Lung (tissue), 12 donors: ENCODE results near the gene KIF9. TPM values are rescaled to one million over a fixed set of nuclear protein-coding genes. Genes with fewer than 3 reads are reported as not detected.
"Not testable (repeated sequence)": the region's sequence is repeated elsewhere in the genome, so short reads cannot be mapped to it uniquely, and the experiment has no call there.

Experiments used
- ATAC-seq: fragments of 200-7000 bp; cut with Tn5 transposase; one replicate; pipeline ENCODE4 v1.9.1; 2020; ENCODE audit warnings: moderate number of reproducible peaks; ENCODE audit not compliant: insufficient read depth, low FRiP score
- DNase-seq, 3 donors: peaks; one replicate each; pipeline ENCODE4 v3.0.0-alpha.2; 2013 to 2017
- H3K27ac ChIP-seq, 2 donors: one replicate each; pipeline ENCODE4 v1.5.1; 2013; ENCODE audit warnings: mild to moderate bottlenecking in 2 of 2, moderate library complexity in 2 of 2, control low read depth in 1 of 2, inconsistent platforms in 1 of 2, low read depth in 1 of 2, low read length in 1 of 2
- H3K27me3 ChIP-seq, 3 donors: one replicate each; pipeline ENCODE4 v1.5.1; 2013; ENCODE audit warnings: low read length in 2 of 3; ENCODE audit not compliant: control insufficient read depth in 3 of 3, insufficient read depth in 3 of 3
- H3K36me3 ChIP-seq, 4 donors: one replicate each; pipeline ENCODE4 v1.5.1; 2013; ENCODE audit warnings: low read length in 4 of 4, mild to moderate bottlenecking in 1 of 4, moderate library complexity in 1 of 4; ENCODE audit not compliant: control insufficient read depth in 4 of 4, insufficient read depth in 4 of 4
- H3K4me1 ChIP-seq, 5 donors: one replicate each; pipeline ENCODE4 v1.5.1; 2013; ENCODE audit warnings: low read length in 5 of 5, mild to moderate bottlenecking in 2 of 5, moderate library complexity in 1 of 5; ENCODE audit not compliant: control insufficient read depth in 5 of 5, insufficient read depth in 5 of 5
- H3K4me3 ChIP-seq: one replicate; pipeline ENCODE4 v1.5.1; 2013; ENCODE audit warnings: mild to moderate bottlenecking, control low read depth, moderate library complexity
- H3K9ac ChIP-seq, 2 donors: one replicate each; pipeline ENCODE4 v1.5.1; 2013; ENCODE audit warnings: low read length in 2 of 2, control low read depth in 1 of 2; ENCODE audit not compliant: insufficient read depth in 1 of 2
- H3K9me3 ChIP-seq, 4 donors: one replicate each; pipeline ENCODE4 v1.5.1; 2013; ENCODE audit warnings: low read length in 3 of 4, mild to moderate bottlenecking in 1 of 4, moderate library complexity in 1 of 4; ENCODE audit not compliant: control insufficient read depth in 4 of 4, insufficient read depth in 3 of 4
- CTCF ChIP-seq: IDR thresholded peaks from 2 replicates; pipeline ENCODE4 v1.5.1; 2012; ENCODE audit warnings: mild to moderate bottlenecking; ENCODE audit errors: control extremely low read depth, extremely low read depth
- WGBS, 2 donors: extraction: QIAGEN DNeasy Blood & Tissue Kit; methylation state at CpG; one replicate each; pipeline ENCODE4 v1.1.7; 2013; 5-methylcytosine and 5-hydroxymethylcytosine counted together
- polyA plus RNA-seq, 2 donors: library from polyadenylated mRNA; stranded (reverse); fragments of 200-250 nt; gene quantifications; one replicate each; pipeline ENCODE4 v1.2.1, GENCODE V29; 2013
- total RNA-seq, 2 donors: library from RNA; depleted of rRNA in 1 of 2; stranded (reverse); fragments of >200 nt in 1 of 2; gene quantifications; one replicate each; pipeline ENCODE4 v1.2.1, GENCODE V29; 2014 to 2021
- donor health status: control.
- donor health status: control.
- donor health status: Bipolar disorder and iron deficiency.
- donor health status: healthy.
- donor health status: DM: yes; HTN: yes; CAD: no.

KIF9 gene
- total and polyA plus RNA-seq, 4 donors = 13.6 to 18.4 (median 17.9) TPM

GRCh38 chr3:47223755-47224154 is 58.8 kb downstream of the KIF9 start:
- Histone ChIP-seq H3K9me3 (no peaks in the 10 kb centered on the region), H3K27me3 (no peaks in the 10 kb centered on the region), H3K36me3 (peaks cover 0 to 5% (median 0%) of the 10 kb centered on the region in 4 donors), H3K4me1 (peaks cover 0 to 4% (median 0%) of the 10 kb centered on the region in 5 donors), H3K27ac (no peak overlapping the region), H3K4me3 (no peak overlapping the region), H3K9ac (no peak overlapping the region)
- ATAC-seq = no peak
- no peak for DNase-seq
- no peak for TF ChIP-seq CTCF
- 84 to 89% methylated on average over 3 of the region's 3 CpGs for WGBS, 2 donors

- Histone ChIP-seq H3K27ac (no peak overlapping the region), H3K4me1 (peaks cover 0 to 3% (median 0%) of the 10 kb centered on the region in 5 donors), H3K9me3 (no peaks in the 10 kb centered on the region), H3K4me3 (no peak overlapping the region), H3K9ac (no peak overlapping the region), H3K27me3 (no peaks in the 10 kb centered on the region), H3K36me3 (no peaks in the 10 kb centered on the region)
- DNase-seq = no peak
- WGBS, 2 donors = 42 to 60% methylated on average over 1 of the region's 1 CpG
- no peak for ATAC-seq
- no peak for TF ChIP-seq CTCF
Observed at GRCh38 chr3:47221798-47222197, 60.8 kb downstream of the KIF9 start.

GRCh38 chr3:47210863-47211405 is 71.7 kb downstream of the KIF9 start:
- ATAC-seq = no peak
- 95 to 97% methylated on average over 3 of the region's 3 CpGs for WGBS, 2 donors

GRCh38 chr3:47206022-47206421 is 76.6 kb downstream of the KIF9 start:
- not testable (repeated sequence) for DNase-seq, H3K27me3 ChIP-seq, H3K9me3 ChIP-seq, ATAC-seq, H3K4me3 ChIP-seq, H3K4me1 ChIP-seq, H3K36me3 ChIP-seq, H3K27ac ChIP-seq, H3K9ac ChIP-seq
- WGBS, 2 donors = 94 to 97% methylated on average over 5 of the region's 5 CpGs

More at GRCh38 chr3:47210863-47211405, 71.7 kb downstream of the KIF9 start:
- H3K4me3 ChIP-seq = no peak overlapping the region
- H3K27me3 ChIP-seq = no peaks in the 10 kb centered on the region
- H3K4me1 ChIP-seq = peaks cover 0 to 4% (median 0%) of the 10 kb centered on the region in 5 donors
- TF ChIP-seq CTCF = no peak
- DNase-seq = no peak
- no peak overlapping the region for H3K9ac ChIP-seq
- no peaks in the 10 kb centered on the region for H3K36me3 ChIP-seq
- H3K27ac ChIP-seq = no peak overlapping the region
- no peaks in the 10 kb centered on the region for H3K9me3 ChIP-seq
